ENCODE data around the gene GSC2.

GRCh38 chr22:19120829-19121630, 29.1 kb downstream of the GSC2 start:
- no peak for TF ChIP-seq CTCF (IDR thresholded peaks at IDR 0.05)
- TF ChIP-seq EP300 (IDR thresholded peaks at IDR 0.05) = no peak
- TF ChIP-seq POLR2AphosphoS5 (IDR thresholded peaks at IDR 0.05) = no peak

All from suprapubic skin (tissue), 4 donors.